ENCODE measurements around the gene DNAJB6. TPM values are rescaled to one million over a fixed set of nuclear protein-coding genes. Genes with fewer than 3 reads are reported as not detected.

DNAJB6 gene
- total and polyA plus RNA-seq, 2 of the 4 experiments (the other 2 are of a cell fraction), result 93.4 to 165 TPM

DNA sequence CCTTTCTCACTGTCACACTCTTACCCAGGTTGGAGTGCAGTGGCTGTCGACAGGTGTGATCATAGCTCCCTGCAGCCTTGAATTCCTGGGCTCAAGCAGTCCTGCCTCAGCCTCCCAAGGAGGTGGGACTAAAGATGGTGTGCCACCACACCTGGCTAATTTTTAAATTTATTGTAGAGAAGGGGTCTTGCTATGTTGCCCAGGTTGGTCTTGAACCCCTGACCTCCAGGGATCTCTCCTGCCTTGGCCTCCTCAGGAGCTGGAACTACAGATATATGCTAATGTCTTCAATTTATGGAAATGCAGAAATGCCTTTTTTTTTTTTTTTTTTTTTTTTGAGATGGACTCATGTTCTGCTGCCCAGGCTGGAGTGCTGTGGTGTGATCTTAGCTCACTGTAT, 42.7 kb downstream of the DNAJB6 start:
- Histone ChIP-seq H2AFZ (replicated peaks; ENCODE audit: low read length, poor library complexity) (no peak overlapping the region), H2BK5ac (ENCODE audit: low read depth, low read length, poor library complexity, severe bottlenecking) (no peak overlapping the region), H3K18ac (ENCODE audit: low read depth, low read length) (no peak overlapping the region), H3K23ac (ENCODE audit: low read depth, low read length) (no peak overlapping the region), H3K4me2 (ENCODE audit: low read depth, low read length) (no peak overlapping the region), H2BK15ac (ENCODE audit: low read depth, low read length) (no peak overlapping the region), H4K5ac (ENCODE audit: low read depth, low read length) (no peak overlapping the region), H3K4me3 (ENCODE audit: insufficient read depth, low read depth, low read length) (no peak overlapping the region), H4K20me1 (ENCODE audit: insufficient read depth, low read length) (peaks cover 90% of the 10 kb centered on the region), H2AK5ac (ENCODE audit: low read depth, low read length) (no peak overlapping the region), H2BK120ac (ENCODE audit: low read depth, low read length) (no peak overlapping the region), H2BK20ac (ENCODE audit: low read depth, low read length) (no peak overlapping the region), H3K14ac (replicated peaks; ENCODE audit: low read depth, low read length) (no peak overlapping the region), H3K79me1 (ENCODE audit: low read depth in 1 of 2, low read length in 2 of 2) (peaks cover 39 to 85% of the 10 kb centered on the region in 2 experiments), H3K4me1 (ENCODE audit: control insufficient read depth, insufficient read depth, low read length) (peaks cover 4% of the 10 kb centered on the region; the same call in 1 of the 2 replicates), H3K36me3 (ENCODE audit: control insufficient read depth, insufficient read depth, low read length) (peaks cover 36% of the 10 kb centered on the region), H4K8ac (ENCODE audit: low read depth in 2 of 2, low read length in 2 of 2) (no peak overlapping the region), H3K56ac (ENCODE audit: extremely low read depth, insufficient read depth, low read length) (no peak overlapping the region), H3K27me3 (ENCODE audit: control insufficient read depth, insufficient read depth, low read length) (no peaks in the 10 kb centered on the region), H3K4ac (ENCODE audit: low read depth, low read length) (no peak overlapping the region), H4K91ac (ENCODE audit: insufficient read depth, low read depth, low read length) (no peak overlapping the region), H3K9me3 (ENCODE audit: control insufficient read depth, insufficient read depth, low read length) (no peaks in the 10 kb centered on the region), H3K27ac (ENCODE audit: insufficient read depth, low read length) (no peak overlapping the region), H3K9ac (ENCODE audit: low read depth, low read length) (no peak overlapping the region), H2AK9ac (replicated peaks; ENCODE audit: low read depth, low read length, poor library complexity) (no peak overlapping the region), H3K9me1 (ENCODE audit: insufficient read depth, low read length) (peaks cover 31% of the 10 kb centered on the region)
- no peak for TF ChIP-seq BHLHE40 (IDR thresholded peaks at IDR 0.05; ENCODE audit: low read depth, low read length)
- no peak for TF ChIP-seq RAD21 (IDR thresholded peaks at IDR 0.05; ENCODE audit: low read length)
- TF ChIP-seq SMC3 (IDR thresholded peaks at IDR 0.05; ENCODE audit: low read depth, low read length), result no peak
- TF ChIP-seq CHD1 (IDR thresholded peaks at IDR 0.05; ENCODE audit: low read depth, low read length), result no peak
- no peak for TF ChIP-seq FOS (IDR thresholded peaks at IDR 0.05; ENCODE audit: low read depth, low read length)
- TF ChIP-seq, protein P1, sequence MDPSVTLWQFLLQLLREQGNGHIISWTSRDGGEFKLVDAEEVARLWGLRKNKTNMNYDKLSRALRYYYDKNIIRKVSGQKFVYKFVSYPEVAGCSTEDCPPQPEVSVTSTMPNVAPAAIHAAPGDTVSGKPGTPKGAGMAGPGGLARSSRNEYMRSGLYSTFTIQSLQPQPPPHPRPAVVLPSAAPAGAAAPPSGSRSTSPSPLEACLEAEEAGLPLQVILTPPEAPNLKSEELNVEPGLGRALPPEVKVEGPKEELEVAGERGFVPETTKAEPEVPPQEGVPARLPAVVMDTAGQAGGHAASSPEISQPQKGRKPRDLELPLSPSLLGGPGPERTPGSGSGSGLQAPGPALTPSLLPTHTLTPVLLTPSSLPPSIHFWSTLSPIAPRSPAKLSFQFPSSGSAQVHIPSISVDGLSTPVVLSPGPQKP (IDR thresholded peaks at IDR 0.05; ENCODE audit: borderline replicate concordance, low read depth, low read length), result no peak
- no peak for TF ChIP-seq MAZ (IDR thresholded peaks at IDR 0.05; ENCODE audit: borderline replicate concordance, low read depth, low read length)
- TF ChIP-seq NFE2L2 (IDR thresholded peaks at IDR 0.05; ENCODE audit: low read depth, low read length), result no peak
- no peak for TF ChIP-seq POLR2A (IDR thresholded peaks at IDR 0.05; ENCODE audit: low read depth, low read length)
- TF ChIP-seq, protein P2, sequence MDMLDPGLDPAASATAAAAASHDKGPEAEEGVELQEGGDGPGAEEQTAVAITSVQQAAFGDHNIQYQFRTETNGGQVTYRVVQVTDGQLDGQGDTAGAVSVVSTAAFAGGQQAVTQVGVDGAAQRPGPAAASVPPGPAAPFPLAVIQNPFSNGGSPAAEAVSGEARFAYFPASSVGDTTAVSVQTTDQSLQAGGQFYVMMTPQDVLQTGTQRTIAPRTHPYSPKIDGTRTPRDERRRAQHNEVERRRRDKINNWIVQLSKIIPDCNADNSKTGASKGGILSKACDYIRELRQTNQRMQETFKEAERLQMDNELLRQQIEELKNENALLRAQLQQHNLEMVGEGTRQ (IDR thresholded peaks at IDR 0.05; ENCODE audit: low read depth, low read length), result no peak
- no CpG with 5 or more reads among the region's 1 CpG for WGBS, 2 experiments (ENCODE audit: extremely low coverage in 2 of 2, insufficient read length in 1 of 2)
- ChIA-PET CTCF (interaction anchor here (0.7 to 1.1 kb wide), 2 partner anchors 11 to 15 kb away, joined by 3 read pairs; no protein-coding TSS in a partner anchor), POLR2A (ENCODE audit: unreplicated experiment) (no interaction called here)
- intact Hi-C loops (cut with micrococcal nuclease), result loop anchor here (10.0 kb wide), 1 partner anchor 415 kb away; no protein-coding TSS in a partner anchor
- ATAC-seq (ENCODE audit: low read depth) (no peak), DNase-seq (no peak)
- dilution Hi-C loops (cut with HindIII; ENCODE audit: low sequenced_read_pairs, unreplicated experiment), result no loop called here
- no TSS peak for BruUV-seq (replicated peaks)
- in situ Hi-C loops (cut with MboI; ENCODE audit: low sequenced_read_pairs), result loop anchor here (25.0 kb wide), 1 partner anchor 417 kb away; no protein-coding TSS in a partner anchor

Data from IMR-90 (cell line).